Activated naive CD4-positive, alpha-beta T cell (primary cell): ENCODE data around the gene SPPL2B.

ENCODE experiments used
- DNase-seq, 4 experiments: peaks; one replicate each; lab custom pipeline; 2025; lab: John Stamatoyannopoulos, UW

The SPPL2B gene

DNA sequence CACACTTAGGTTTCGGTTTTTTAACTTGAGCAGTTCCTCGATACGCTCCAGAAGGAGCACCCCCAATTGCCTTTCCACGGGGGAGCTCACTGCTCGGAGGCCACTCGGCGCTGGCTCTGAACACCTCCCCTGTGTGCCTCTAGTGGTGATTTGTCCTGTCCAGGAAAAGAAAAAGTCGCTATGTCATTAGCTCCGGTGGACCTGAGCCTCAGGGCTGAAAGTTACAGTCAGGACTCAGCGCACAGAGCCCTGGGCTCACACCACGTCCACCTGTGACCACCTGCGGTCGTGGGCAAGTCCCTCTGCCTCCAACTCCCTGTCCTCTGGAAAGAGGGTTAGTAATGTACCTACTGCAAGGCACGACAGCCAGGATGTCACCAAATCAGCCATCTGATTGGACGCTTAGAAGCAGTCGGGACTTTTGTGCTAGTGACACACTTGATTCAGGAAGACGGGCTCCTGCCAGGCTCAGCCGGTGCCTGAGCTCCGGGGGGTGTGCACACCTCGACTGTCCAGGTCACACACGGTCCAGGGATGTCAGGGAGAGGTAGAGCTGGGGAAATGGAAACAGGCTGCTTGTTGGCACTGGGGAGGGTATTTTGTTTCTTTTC is 27.7 kb downstream of the SPPL2B start:
- no peak for DNase-seq

DNA sequence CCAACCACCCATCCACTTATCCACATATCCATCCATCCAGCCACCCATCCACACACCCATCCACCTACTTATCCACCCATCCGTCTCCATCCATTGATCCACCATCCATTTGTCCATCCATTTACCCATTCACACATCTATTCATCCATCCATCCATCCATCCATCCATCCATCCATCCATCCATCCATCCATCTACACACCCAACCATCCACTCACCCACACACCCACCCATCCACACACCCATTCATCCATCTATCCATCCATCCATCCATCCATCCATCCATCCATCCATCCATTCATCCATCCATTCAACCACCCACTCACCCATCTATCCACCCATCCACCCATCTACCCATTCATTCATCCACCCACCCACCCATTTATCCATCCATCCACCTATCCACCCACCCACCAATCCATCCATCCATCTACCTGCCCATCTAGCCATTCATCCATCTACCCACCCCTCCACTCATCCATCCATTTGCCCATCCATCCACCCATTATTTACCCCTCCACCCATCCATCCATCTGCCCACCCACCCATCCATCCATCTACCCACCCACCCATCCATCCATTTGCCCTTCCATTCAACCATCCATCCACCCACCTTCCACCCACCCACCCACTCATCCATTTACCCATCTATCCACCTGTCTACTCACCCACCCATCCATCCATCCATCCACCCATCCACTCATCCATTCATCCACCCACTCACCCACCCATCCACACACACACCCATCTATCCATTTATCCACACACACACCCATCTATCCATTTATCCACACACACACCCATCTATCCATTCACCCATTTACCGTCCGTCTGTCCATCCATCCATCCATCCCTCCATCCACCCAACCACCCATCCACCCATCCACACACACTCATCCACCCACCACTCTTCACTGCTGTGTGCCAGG is 29.1 kb downstream of the SPPL2B start:
- DNase-seq = no peak

DNA sequence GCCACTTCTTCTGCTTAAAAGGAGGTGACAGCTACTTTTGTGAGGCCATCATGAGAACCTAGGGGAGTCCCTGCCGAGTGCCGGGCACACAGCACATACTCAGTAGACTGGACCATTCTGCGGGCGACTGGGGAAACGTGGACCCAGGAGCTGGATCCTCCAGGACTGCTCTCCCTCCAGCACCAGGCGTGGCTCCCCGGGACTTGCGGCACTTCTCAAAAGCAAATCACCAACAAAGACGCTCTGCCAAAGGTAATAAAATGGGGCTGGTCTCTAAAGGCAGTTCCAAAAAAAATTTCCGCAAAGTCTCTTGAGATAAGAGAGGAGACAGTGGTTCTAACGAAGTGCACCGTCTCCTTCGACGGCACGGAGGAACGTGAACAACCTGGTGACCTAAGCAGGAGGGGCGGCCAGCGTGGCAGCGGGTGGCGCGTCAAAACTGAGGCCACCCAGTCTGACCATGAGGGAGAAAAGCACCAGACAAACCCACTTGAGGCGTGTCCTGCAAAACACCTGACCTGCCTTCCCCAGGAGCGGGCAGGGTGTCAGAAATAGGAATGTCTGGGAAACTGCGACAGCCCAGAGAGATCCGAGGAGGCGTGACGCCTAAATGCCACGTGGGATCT is 30.2 kb downstream of the SPPL2B start:
- DNase-seq = no peak

DNA sequence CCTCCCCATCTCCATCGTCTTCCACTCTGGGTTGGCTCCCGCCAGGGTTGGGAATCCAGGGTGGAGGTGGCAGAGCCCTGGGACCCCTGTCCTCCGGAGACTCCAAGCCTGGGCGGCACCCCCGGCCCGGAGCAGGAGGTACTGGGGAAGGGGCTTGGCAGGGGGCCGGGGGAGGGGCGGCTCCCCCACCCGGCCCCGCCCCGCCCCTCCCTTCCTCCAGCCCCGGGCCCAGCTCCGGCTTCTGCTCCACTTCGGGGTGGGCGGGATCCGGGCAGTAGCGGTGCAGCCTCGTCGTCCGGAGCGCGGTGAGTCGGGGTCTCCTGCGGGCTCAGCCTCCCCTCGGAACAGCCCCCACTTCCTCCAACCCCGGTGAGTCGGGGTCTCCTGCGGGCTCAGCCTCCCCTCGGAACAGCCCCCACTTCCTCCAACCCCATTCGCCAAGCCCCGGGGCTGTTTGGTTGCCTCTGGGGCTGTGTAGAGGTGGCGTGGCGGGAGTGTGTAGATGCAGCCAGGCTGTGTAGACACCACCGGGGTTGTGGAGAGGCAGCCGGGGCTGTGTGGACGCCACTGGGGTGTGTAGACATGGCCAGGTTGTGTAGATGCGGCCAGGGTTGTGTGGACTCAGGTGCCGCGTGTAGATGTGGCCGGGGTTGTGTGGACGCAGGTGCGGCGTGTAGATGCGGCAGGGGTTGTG is 31.7 kb downstream of the SPPL2B start, which contains the start of gene TMPRSS9:
Gene TMPRSS9, plus strand, starts transcription at position 274 of the 694 bp plus-strand sequence. CDS start 29,521 bp downstream, outside the sequence.
- no peak for DNase-seq

DNA sequence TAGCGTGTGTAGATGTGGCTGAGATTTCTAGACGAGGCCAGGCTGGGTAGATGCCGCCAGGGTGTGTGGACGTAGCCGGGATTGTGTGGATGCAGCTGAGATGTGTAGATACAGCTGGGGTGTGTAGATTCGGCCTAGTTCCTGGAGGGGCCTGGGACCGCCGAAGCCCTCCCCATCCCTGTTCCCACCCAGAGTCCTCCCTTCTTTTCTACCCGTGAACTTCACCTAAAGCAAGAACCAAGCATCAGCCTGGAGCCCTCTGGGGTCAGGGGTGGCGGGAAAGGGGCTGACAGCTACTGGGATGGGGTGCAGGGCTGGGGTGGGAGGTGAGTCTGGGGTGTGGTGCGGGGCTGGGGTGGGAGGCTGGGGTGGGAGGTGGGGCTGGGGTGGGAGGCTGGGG is 32.3 kb downstream of the SPPL2B start:
- DNase-seq = no peak

DNA sequence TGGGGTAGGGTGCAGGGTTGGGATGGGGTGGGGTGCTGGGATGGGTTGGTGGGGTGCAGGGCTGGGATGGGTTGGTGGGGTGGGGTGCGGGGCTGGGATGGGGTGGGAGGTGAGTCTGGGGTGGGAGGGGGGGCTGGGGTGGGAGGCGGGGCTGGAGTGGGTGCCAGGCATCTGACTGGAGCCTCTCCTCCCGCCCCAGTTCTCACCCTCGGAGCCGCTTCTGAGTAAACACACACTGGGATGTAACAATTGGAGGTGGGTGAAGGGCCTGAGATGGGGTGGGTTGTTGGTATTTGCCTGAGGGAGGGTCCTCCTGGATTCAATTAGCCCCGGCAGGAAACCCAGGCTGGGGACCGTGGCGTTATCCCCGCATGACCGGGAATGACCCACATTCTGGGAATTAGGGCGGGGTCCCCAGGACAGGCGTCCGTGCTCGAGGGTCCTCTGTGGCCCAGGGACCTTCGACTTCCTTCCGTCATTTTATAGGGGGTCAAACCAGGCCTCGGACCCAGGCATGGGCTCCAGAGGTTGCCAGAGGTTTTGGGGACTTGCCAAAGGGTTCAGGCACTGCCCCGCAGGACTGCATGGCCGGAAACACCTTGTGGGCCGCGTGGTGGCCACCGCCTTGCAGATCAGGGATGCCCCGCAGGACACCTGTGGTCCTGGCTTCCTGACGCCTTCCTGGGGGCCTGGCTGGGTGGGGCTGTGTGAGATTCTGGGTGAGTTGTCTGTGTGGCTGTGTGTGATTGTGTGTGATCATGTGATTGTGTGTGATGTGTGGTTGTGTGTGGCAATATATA is 33.0 kb downstream of the SPPL2B start:
- DNase-seq = no peak

DNA sequence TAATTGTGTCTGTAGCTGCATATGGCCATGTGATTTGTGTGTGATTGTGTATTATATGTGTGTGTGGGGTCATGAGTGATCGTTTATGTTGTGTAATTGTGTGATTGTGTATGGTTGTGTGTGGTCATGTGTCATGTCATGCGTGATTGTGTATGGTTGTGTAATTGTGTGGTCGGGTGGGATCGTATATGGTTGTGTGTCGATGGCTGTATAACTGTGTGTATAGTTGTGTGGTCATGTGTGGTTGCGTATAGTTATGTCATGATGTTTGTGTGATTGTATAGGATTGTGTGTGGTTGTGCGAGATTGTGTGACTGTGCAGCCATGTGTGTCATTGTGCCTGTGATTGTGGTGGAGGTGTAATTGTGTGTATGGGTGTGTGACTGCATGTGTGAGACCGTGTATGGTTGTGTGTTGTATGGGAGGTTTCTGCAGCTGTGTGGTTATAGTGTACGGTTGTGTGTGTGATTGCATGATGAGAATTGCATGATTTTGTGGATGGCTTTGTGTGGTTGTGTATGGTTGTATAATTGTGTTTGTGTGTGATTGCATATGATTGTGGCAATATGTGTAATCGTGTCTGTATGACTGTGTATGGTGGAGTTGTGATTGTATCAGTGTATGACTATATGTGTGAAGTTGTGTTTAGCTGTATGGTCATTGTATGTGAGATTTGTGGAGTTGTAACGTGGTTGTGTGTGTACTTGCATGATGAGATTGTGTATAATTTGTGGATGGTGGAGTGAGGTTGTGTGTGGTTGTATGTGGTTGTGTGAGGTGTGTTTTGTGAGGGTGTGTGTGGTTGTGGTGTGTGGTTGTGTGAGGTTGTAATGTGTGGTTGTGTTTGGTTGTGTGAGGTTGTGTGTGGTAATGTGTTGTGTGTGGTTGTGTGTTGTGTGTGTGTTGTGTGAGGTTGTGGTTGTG is 33.8 kb downstream of the SPPL2B start:
- DNase-seq = no peak

DNA sequence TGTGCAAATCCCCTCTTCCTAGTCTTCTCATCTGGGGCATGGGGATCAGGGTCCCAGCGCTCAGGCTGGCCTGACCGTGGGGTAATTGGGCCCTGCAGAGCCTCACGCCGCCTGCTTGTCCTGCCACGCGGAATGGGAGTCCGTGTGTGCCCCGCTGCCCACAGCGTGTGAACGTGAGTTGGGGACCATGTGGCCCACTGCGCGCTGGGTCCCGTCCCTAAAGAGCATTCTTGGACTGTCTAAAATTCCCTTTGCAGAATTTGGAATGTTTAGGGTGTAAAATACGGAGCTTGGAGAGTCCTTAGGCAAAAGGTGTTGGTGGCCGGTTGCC is 34.5 kb downstream of the SPPL2B start:
- DNase-seq = no peak

DNA sequence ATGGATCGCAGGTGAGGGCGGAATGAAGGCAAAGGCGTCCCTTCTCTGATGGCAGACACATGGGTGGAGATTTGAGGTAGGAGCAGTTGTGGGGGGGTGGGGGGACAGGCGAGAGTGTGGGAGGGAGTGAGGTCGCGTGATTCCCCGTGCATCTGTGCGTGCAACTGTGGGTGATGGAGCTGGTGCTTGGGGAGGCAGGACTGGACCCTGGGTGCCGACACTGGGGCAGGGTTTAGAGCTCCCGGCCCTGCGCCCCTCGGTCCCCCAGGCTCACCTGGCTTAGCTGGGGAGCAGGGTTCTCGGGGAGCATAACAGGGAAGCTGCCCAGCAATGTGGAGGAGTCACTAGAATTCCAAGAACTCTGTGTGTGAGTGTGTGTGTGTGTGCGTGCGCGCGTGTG is 34.9 kb downstream of the SPPL2B start:
- no peak for DNase-seq

DNA sequence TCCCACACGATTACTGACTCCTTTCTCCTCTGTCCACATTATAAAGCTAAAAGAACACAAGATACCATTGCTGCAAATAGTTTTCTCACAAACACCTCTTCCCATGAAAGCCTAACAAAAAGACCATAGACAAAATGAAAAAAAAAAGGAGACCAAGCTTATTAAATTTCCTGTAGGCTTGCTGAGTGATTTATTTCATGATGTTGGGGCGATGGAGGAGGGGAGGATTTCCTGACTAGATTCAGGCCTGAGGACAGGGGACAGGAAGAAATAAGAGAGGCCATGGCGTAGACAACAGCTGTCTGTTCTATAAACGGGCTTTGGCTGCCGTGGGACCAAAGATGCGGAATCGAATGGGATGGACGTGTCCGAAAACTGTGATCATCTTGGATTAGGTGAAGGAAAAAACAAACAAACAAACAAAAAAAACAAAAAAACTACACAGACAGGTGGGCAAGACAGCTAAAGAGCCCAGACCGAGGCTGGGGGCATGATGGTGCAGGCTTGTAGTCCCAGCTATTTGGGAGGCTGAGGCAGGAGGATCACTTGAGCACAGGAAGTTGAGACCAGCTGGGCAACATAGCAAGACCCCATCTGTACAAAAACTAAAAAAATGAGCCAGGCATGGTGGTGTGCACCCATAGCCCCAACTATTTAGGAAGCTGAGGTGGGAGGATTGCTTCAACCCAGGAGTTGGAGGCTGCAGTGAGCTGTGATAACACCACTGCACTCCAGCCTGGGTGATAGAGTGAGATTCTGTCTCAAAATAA is 36.9 kb downstream of the SPPL2B start:
- DNase-seq = no peak

DNA sequence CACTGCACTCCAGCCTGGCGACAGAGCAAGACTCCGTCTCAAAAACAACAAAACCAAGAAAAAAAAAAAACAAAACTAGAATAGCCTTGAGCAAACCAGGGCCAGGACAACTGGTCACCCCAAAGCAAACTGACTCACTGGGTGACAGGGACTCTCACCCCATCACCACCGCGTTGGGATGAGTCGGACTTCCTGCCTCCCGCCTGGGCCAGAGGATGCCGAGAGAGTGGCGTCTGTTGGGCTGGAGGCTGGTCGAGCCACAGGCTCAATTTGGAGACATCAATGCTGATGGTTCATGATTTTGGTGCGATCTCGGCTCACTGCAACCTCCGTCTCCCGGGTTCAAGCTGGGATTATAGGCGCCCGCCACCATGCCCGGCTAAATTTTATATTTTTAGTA is 43.2 kb downstream of the SPPL2B start:
- no peak for DNase-seq

DNA sequence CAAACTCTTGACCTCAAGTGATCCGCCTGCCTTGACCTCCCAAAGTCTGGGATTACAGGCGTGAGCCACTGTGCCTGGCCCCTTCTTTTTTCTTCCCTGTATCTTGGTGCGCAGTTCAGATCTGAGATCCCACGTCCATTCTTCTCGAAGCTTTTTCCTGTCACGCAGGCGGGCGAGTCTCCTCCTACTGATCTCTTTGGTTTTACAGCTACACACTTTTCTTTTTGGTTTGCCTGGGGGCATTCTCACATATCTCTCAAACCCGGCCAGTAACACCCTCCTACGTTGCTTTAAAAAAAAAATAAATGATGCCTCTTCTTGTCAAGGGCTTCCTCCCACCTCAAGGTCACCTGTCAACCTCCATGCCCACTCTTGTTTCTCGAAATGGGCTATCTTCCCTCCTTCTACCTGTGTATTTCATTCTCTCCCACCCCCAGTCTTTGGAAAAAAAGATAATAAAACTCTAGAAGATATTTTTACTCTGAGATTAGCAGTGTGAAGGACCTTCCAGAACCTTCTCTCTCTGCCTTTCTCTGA is 43.7 kb downstream of the SPPL2B start:
- no peak for DNase-seq

DNA sequence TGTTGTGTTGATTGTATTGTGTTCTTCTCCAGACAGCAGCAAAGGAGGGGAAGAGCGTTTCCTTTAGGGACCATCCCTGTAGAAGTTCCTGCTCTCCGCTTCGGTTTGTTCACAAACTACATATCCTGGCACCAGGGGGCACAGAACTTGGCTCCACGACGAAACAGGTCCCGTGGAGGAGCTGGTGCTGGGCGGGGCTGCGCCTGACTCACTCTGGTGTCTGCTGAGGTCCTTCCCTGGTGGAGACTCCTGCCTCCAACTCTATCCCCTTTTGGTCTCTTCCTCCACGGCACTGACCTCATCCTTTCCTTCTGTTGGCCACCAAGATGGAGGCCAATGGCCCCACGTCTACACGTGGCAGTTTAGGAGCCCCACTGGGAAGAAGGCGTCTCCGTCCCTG is 46.3 kb downstream of the SPPL2B start:
- DNase-seq = no peak

DNA sequence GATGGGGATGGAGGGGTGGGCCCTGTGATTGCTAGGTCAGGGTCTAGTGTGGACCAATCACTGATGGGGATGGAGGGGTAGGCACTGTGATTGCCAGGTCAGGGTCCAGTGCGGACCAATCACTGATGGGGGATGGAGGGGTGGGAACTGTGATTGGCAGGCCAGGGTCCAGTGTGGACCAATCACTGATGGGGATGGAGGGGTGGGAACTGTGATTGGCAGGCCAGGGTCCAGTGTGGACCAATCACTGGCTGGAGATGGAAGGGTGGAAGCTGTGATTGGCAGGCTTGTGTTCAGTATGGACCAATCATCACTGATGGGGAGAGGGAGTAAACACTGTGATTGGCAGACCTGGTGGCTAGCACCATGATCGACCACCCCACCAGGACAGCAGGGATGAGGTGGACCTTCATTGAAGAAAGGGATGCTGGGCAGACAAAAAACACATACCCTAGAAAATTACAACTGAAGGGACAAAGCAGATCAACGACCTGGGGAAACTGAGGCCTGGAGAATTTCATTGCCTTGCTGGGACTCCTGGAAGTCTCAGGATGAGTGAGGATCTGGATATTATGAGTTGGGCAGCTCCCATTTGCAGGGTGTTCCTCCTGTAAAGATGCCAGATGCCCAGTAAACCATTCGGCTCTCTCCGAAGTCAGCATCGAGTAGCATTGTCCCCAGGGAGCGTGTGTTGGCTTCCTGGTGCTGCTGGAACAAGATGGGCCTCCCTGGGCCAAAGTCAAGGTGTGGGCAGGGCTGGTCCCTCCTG is 47.1 kb downstream of the SPPL2B start:
- DNase-seq = no peak

DNA sequence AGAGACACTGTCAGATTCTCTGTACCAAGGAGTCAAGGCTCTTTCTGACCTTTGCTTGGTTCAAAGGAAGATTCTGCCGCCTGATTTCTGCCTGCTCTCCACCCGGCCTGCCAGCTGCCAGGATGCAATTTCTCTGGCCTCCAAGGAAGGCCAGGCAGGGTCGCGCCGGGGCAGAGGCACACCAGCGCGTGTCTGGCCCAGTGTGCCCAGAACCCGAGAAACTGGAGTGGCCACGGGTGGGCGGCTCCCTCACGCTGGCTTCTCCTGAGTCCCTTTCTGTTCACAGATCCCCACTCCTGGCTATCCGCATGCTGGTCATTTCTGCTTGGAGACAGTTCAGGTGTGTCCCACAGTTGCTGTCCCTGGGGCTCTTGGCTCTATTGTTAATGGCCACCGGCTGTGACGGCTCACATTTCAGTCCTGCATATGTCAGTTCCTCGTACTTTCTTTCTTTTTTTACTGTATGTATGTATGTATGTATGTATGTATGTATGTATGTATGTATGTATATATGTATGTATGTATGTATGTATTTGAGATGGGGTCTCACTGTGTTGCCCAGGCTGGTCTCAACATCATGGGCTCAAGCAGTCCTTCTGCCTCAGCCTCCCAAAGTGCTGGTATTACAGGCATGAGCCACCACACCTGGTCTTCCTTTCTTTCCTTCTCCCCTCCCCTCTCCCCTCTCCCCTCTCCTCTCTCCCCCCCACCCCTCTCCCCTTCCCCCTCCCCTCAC is 48.5 kb downstream of the SPPL2B start:
- DNase-seq = no peak

DNA sequence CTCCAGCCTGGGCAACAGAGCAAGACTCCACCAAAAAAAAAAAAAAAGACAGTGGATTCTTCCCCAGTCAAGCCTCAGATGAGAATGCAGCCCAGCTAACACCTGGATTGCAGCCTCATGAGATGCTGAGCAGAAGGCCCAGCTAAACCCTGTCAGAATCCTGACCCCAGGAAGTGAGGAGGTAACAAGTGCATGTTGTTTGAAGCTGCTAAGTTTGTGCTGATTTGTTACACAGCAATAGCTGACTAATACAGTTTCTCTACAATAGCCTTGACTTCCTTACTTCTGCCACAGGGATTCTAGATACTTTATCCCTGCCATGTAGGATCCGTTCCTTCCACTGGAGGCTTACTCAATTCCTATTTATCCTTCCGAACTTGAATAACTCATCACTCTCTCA is 52.1 kb downstream of the SPPL2B start:
- DNase-seq = no peak

DNA sequence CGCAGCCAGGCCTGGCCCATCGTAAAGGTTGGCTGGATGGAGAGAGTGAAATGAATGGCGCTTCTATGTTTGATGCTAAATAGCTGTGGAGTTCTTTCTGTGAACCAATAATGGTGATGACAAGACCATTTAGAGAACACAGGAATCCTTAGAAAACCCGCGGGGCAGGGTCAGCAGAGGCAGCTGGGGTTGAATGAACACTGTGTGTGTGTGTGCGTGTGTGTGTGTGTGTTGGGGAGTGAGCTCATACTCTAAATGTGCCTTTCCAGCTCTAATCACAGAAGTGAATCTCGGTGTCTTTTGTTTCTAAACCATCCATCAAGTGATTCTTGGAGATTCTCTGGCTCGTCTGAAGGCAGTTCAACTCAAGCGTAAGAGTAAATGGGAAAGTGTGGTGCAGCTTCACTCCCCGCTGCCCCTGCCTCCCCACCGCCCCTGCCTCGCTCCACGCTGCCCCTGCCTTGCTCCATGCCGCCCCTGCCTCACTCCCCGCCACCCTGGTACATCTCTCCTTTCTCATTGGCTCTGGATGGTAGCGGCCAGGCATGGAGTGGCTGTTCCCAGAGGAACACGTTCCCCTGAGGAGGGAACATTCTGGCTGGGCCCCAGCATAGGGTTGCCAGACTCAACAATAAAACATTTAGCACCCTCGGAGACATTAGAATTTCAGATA is 52.8 kb downstream of the SPPL2B start:
- no peak for DNase-seq
